Type B pancreatic cell (in vitro differentiated cells): ENCODE measurements around the gene YPEL1. TPM values are rescaled to one million over a fixed set of nuclear protein-coding genes. Genes with fewer than 3 reads are reported as not detected.
"Not testable (repeated sequence)": the region's sequence is repeated elsewhere in the genome, so short reads cannot be mapped to it uniquely, and the experiment has no call there.

Experiments used
- DNase-seq: peaks from one replicate; pipeline ENCODE4 v3.0.0; 2021; ENCODE audit warnings: mixed read lengths; ENCODE audit not compliant: unreplicated experiment; ENCODE audit errors: extremely low spot score
- H3K27ac Mint-ChIP-seq: 2 replicates; pipeline ENCODE4 v1.8.0; 2021; ENCODE audit warnings: mild to moderate bottlenecking, mixed read lengths
- H3K27me3 Mint-ChIP-seq: 2 replicates; pipeline ENCODE4 v1.8.0; 2021; ENCODE audit warnings: mixed read lengths
- H3K36me3 Mint-ChIP-seq: 2 replicates; pipeline ENCODE4 v1.8.0; 2021; ENCODE audit warnings: mixed read lengths
- H3K4me1 Mint-ChIP-seq: one replicate; pipeline ENCODE4 v1.8.0; 2021; ENCODE audit warnings: mixed read lengths; ENCODE audit not compliant: unreplicated experiment
- H3K4me3 Mint-ChIP-seq: 2 replicates; pipeline ENCODE4 v1.8.0; 2021; ENCODE audit warnings: mild to moderate bottlenecking, mixed read lengths
- H3K9me3 Mint-ChIP-seq: 2 replicates; pipeline ENCODE4 v1.8.0; 2021; ENCODE audit warnings: mixed read lengths
- CTCF ChIP-seq: fragments of 200-600 bp; sonication (generic); conservative IDR thresholded peaks from 2 replicates; pipeline ENCODE4 v1.5.0; 2021; ENCODE audit warnings: antibody characterized with exemption, mild to moderate bottlenecking
- total RNA-seq: library from RNA; stranded (reverse); gene quantifications from 2 replicates; pipeline ENCODE4 v1.2.1, GENCODE V29; 2021; ENCODE audit warnings: low replicate concordance

YPEL1 gene
- total RNA-seq, 1 donor from 2014 or later = 19.3 TPM

GRCh38 chr22:21694795-21695429 lies 40.7 kb downstream of the YPEL1 start:
- TF ChIP-seq CTCF = no peak
- Mint-ChIP-seq H3K9me3 (no peaks in the 10 kb centered on the region), H3K27me3 (no peaks in the 10 kb centered on the region), H3K27ac (no peak overlapping the region), H3K4me1 (no peaks in the 10 kb centered on the region), H3K36me3 (peaks cover 7% of the 10 kb centered on the region), H3K4me3 (no peak overlapping the region)
- no peak for DNase-seq

- no peak for TF ChIP-seq CTCF
- no peak overlapping the region for H3K27ac Mint-ChIP-seq
- H3K9me3 Mint-ChIP-seq = no peaks in the 10 kb centered on the region
- peaks cover 10% of the 10 kb centered on the region for H3K36me3 Mint-ChIP-seq
- DNase-seq = no peak
- no peaks in the 10 kb centered on the region for H3K4me1 Mint-ChIP-seq
- no peak overlapping the region for H3K4me3 Mint-ChIP-seq
- H3K27me3 Mint-ChIP-seq = no peaks in the 10 kb centered on the region
Observed at GRCh38 chr22:21694394-21694793, 41.2 kb downstream of the YPEL1 start.

GRCh38 chr22:21693999-21694341 lies 41.6 kb downstream of the YPEL1 start:
- TF ChIP-seq CTCF = no peak
- no peak overlapping the region for H3K4me3 Mint-ChIP-seq
- no peaks in the 10 kb centered on the region for H3K9me3 Mint-ChIP-seq
- H3K4me1 Mint-ChIP-seq = no peaks in the 10 kb centered on the region
- no peak for DNase-seq
- peaks cover 10% of the 10 kb centered on the region for H3K36me3 Mint-ChIP-seq
- H3K27me3 Mint-ChIP-seq = no peaks in the 10 kb centered on the region
- H3K27ac Mint-ChIP-seq = no peak overlapping the region

- no peak overlapping the region for H3K4me3 Mint-ChIP-seq
- DNase-seq = no peak
- no peak overlapping the region for H3K27ac Mint-ChIP-seq
Observed at GRCh38 chr22:21693333-21693998, 42.1 kb downstream of the YPEL1 start.

GRCh38 chr22:21692856-21693255 lies 42.7 kb downstream of the YPEL1 start:
- not testable (repeated sequence) for H3K4me1 Mint-ChIP-seq, H3K27ac Mint-ChIP-seq, DNase-seq, H3K27me3 Mint-ChIP-seq, H3K9me3 Mint-ChIP-seq, H3K4me3 Mint-ChIP-seq
- H3K36me3 Mint-ChIP-seq = peaks cover 10% of the 10 kb centered on the region

More at GRCh38 chr22:21693333-21693998, 42.1 kb downstream of the YPEL1 start:
- Mint-ChIP-seq H3K36me3 (peaks cover 10% of the 10 kb centered on the region), H3K4me1 (no peaks in the 10 kb centered on the region), H3K27me3 (no peaks in the 10 kb centered on the region), H3K9me3 (no peaks in the 10 kb centered on the region)
- no peak for TF ChIP-seq CTCF

- H3K27ac Mint-ChIP-seq = no peak overlapping the region
Observed at GRCh38 chr22:21691816-21692215, 43.8 kb downstream of the YPEL1 start.

More at GRCh38 chr22:21691816-21692215, 43.8 kb downstream of the YPEL1 start:
- H3K4me3 Mint-ChIP-seq = no peak overlapping the region
- DNase-seq = no peak
- H3K4me1 Mint-ChIP-seq = no peaks in the 10 kb centered on the region
- H3K27me3 Mint-ChIP-seq = no peaks in the 10 kb centered on the region
- peaks cover 10% of the 10 kb centered on the region for H3K36me3 Mint-ChIP-seq
- H3K9me3 Mint-ChIP-seq = no peaks in the 10 kb centered on the region
- TF ChIP-seq CTCF = no peak
